ENCODE measurements around the gene UBIAD1.
"Not testable (repeated sequence)": the region's sequence is repeated elsewhere in the genome, so short reads cannot be mapped to it uniquely, and the experiment has no call there.

UBIAD1 gene

DNA sequence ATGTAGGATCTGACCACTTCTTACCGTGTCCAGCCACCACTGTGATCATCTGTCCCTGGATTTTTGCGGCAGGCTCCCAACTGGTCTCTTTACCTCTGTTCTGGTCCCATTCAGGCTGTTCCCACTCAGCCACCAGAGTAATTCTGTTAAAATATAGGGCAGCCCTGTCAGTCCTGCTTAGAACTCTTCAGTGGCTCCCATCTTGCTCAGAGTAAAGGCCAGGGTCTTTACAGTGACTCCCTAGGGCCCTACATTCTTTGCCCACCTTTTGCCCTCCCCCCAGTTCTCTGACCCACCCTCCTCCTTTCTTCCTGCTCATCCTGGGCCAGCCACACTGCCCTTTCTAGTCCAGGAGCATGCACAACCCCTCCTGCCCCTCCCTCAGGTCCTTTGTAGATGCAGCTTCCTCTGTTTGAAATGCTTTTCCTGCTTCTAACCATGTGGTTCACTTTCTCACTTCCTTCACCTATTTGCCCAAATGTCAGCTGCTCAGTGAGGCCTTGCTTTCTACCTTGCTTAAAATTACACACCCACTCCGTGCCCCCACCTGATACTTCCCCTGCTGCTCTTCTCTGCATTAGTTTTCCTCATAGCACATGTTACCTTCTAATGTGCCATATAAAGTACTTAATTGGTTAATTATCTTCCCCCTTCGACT is 7.8 kb downstream of the UBIAD1 start:
- no peak for FAIRE-seq

- FAIRE-seq: no peak
These were observed 8.7 kb downstream of the UBIAD1 start for GRCh38 chr1:11281518-11282331.

GRCh38 chr1:11283151-11283550 is 10.2 kb downstream of the UBIAD1 start:
- FAIRE-seq: no peak

- FAIRE-seq: no peak
These were observed 11.8 kb downstream of the UBIAD1 start for GRCh38 chr1:11284784-11285183.

- peak; percentile 83 for FAIRE-seq
These were observed 13.1 kb downstream of the UBIAD1 start for GRCh38 chr1:11285883-11286734.

DNA sequence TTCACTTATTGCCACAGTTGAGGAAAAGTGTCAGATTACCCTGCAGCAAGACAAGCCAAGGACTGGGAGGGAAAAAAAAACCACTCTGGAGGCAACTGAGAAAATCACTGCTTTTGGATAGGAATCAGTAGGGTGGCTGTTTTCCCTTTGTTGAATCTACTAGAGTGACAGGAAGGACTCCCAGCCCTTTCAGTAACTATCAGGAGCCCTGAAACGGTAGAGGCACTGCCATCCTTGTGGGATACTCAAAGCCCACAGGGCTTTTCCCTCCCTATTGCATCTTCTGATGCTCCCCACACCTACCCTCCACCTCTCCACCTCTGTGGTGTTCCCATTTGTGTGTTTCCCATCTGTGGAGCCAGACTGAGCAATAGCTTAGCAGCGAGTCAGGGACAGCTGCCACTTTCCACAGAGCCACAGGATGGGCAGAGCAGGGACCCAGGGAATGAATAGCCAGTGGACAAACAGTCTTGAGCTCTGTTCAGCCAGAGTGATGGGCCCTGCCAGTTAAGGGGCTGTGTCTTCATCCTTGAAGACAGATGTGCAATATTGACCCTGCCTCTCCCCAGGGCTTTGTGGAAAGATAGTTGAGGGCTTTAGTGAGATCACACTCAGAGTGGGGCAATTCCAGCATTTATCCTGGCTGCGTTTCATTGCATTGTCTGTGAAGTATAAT is 13.9 kb downstream of the UBIAD1 start:
- FAIRE-seq: no peak

DNA sequence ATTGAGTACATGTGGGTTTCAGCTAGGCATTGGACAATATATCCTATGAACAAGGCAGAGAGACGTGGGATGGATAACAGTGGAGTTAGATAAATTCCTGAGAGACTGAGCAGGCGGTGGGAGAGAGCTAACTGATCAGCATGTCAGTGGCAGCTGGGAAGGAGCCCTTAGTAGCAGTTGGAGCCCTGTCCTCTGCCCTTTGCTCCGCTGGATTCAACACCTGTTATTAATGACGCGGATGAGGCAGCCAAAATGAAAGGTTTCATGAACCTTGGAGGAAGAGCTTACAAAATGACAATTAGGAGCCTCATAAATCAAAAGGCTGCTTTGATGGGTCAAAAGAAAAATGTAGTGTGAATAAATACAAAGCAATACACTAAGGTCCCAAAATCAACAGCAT is 16.1 kb downstream of the UBIAD1 start:
- FAIRE-seq: no peak

- FAIRE-seq: no peak
These were observed 18.1 kb downstream of the UBIAD1 start for GRCh38 chr1:11291049-11291448.

GRCh38 chr1:11293856-11294255 is 20.9 kb downstream of the UBIAD1 start:
- FAIRE-seq: no peak

DNA sequence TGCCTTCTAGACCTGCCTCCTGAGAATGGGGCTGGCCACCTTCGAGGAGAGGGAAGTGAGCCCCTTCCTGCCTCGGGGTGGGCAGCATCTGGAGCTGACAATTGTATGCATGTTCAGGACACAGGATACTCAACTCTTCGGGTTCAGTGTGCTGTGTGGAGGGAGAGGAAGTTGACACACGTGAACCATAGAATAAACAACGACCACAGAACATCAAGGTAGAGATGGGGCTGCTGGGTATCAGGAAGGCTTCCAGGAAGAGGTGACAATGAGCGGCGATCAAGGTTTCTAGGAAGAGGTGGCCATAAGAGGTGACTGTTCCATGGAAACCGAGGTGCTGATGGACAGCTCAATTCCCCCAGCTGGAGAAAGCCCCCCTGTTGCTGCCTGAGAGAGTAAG is 22.0 kb downstream of the UBIAD1 start:
- no peak for FAIRE-seq

GRCh38 chr1:11295905-11296304 is 22.9 kb downstream of the UBIAD1 start:
- FAIRE-seq: no peak

DNA sequence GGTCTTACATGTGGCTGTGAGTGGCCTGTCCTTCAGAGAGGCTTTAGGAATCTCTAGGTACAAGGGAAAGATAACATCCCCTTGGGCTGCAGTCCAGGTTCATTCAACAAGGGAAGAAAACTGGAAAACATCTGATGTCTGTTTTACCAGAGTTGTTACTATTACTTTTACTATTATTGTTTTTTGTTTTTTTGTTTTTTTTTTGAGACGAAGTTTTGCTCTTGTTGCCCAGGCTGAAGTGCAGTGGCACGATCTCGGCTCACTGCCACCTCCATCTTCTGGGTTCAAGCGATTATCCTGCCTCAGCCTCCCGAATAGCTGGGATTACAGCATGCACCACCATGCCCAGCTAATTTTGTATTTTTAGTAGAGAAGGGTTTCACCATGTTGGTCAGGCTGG is 24.8 kb downstream of the UBIAD1 start:
- FAIRE-seq: not testable (repeated sequence)

- FAIRE-seq: no peak
These were observed 25.6 kb downstream of the UBIAD1 start for GRCh38 chr1:11298390-11299224.

DNA sequence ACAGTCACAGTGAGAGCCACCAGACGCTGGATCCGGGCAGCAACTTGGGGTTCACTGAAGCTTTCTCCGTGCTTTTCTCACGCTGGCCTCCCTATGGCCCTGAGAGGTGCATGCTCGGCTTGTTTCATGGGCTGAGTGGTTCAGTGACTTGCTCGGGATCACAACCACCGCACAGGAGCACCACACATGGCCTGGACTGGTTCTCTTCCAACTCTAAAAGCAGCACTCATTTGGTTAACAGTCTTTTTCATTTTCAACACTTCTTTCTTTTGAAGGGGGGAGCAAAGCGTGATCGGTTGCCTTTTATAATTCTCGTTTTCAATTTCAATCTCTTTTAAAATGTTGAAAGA is 26.2 kb downstream of the UBIAD1 start:
- FAIRE-seq: no peak

GRCh38 chr1:11301601-11302000 is 28.6 kb downstream of the UBIAD1 start:
- FAIRE-seq: no peak

DNA sequence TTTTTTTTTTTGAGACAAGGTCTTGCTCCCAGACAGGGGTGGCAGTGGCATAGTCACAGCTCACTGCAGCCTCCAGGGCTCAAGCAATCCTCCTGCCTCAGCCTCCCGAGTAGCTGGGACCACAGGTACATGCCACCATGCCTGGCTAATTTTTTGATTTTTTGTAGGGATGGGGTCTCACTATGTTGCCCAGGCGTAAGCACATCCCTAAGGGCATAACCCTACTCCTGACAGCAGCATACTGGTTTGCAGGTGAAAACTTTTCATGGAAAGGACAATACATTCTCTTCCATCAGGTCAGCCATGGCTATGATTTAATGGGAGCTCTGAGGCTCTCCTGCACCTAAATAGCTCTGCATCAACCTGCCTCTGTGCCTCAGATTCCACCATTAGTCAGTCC is 29.4 kb downstream of the UBIAD1 start:
- no peak for FAIRE-seq

DNA sequence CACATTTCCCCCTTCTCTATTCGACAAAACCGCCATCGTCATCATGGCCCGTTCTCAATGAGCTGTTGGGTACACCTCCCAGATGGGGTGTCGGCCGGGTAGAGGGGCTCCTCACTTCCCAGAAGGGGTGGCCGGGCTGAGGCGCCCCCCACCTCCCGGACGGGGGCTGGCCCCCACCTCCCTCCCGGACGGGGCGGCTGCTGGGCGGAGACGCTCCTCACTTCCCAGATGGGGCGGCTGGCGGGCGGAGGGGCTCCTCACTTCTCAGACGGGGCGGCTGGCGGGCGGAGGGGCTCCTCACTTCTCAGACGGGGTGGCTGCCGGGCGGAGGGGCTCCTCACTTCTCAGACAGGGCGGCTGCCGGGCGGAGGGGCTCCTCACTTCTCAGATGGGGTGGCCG is 32.5 kb downstream of the UBIAD1 start:
- FAIRE-seq: not testable (repeated sequence)

DNA sequence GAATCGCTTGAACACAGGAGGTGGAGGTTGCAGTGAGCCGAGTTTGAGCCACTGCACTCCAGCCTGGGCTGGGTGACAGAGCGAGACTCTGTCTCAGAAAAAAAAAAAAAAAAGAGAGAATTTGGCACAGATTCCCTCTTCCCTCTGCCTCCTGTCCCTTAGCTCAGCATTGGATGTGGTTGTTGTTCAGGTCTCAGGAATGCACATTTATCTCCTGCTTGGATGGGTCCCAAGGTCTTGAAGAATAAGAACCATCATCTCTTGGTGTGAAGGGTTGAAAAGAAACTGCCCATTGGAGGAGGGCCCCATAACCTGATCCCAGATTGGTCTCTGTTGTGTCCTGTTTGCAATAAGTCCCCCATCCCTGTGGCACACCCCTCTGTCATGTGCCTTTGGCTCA is 34.9 kb downstream of the UBIAD1 start:
- no peak for FAIRE-seq

- no peak for FAIRE-seq
These were observed 35.8 kb downstream of the UBIAD1 start for GRCh38 chr1:11308699-11309224.

GRCh38 chr1:11309385-11309784 is 36.4 kb downstream of the UBIAD1 start:
- FAIRE-seq: no peak

- FAIRE-seq: no peak
These were observed 39.1 kb downstream of the UBIAD1 start for GRCh38 chr1:11311816-11312755.
